K562 (cell line): ENCODE data around the gene AAGAB. TPM values are rescaled to one million over a fixed set of nuclear protein-coding genes. Genes with fewer than 3 reads are reported as not detected.

Experiments used
- ATAC-seq: fragments of 200-7000 bp; cut with Tn5 transposase; 3 replicates; pipeline ENCODE4 v1.9.1; 2020; ENCODE audit warnings: moderate library complexity
- BruUV-seq: library from RNA; stranded (reverse); fragments of 400-500 nt; replicated peaks from 2 replicates; lab custom pipeline; 2021; lab: Mats Ljungman, UMichigan
- CTCF ChIA-PET: fragments of 300-600 bp; formaldehyde crosslinking; extraction: SDS; loops from one replicate; lab custom pipeline; 2021; ENCODE audit warnings: low intra/inter-chr PET ratio; lab: Yijun Ruan, JAX
- POLR2A ChIA-PET: fragments of 300-600, 350-650 bp; sonication (Branson Sonifier 250); formaldehyde crosslinking; extraction: SDS; loops from one replicate; lab custom pipeline; 2021; ENCODE audit warnings: antibody characterized with exemption, inconsistent platforms; lab: Yijun Ruan, JAX
- DNase-seq, 4 experiments: peaks; one replicate each; pipeline versions ENCODE4 v3.0.0 to v3.0.0-alpha.2; 2011 to 2018; ENCODE audit warnings: low spot score in 3 of 4, mixed read lengths in 3 of 4; ENCODE audit errors: extremely low read depth in 1 of 4
- FAIRE-seq: peaks from 2 replicates; lab custom pipeline; 2011; peaks lifted over from hg19 to GRCh38; lab: Jason Lieb, UNC
- H2AFZ ChIP-seq: 2 replicates; pipeline ENCODE4 v1.6.0; 2011; ENCODE audit warnings: low read depth, low read length, control low read depth, inconsistent platforms
- H3K27ac ChIP-seq: fragments of 200-600 bp; 3 replicates; pipeline ENCODE4 v1.8.0; 2011; ENCODE audit warnings: low read depth, mild to moderate bottlenecking, control low read depth, inconsistent platforms, low read length, moderate library complexity, mixed read lengths; ENCODE audit errors: extremely low read depth
- H3K27me3 ChIP-seq, 2 experiments: fragments of 300-600 bp in 1 of 2; 2 replicates in 1 of 2; 3 replicates in 1 of 2; pipeline versions ENCODE4 v1.6.0 to v1.8.0; 2011; ENCODE audit warnings: inconsistent platforms in 2 of 2, low read length in 2 of 2, mild to moderate bottlenecking in 1 of 2, mixed read lengths in 1 of 2, moderate library complexity in 1 of 2; ENCODE audit not compliant: control insufficient read depth in 2 of 2, insufficient read depth in 2 of 2
- H3K36me3 ChIP-seq: fragments of 300-600 bp; 3 replicates; pipeline ENCODE4 v1.8.0; 2011; ENCODE audit warnings: mild to moderate bottlenecking, low read length, inconsistent platforms; ENCODE audit not compliant: control insufficient read depth, insufficient read depth
- H3K4me1 ChIP-seq, 2 experiments: fragments of 200-600 bp in 1 of 2; replicated peaks in 1 of 2; 2 replicates in 1 of 2; 3 replicates in 1 of 2; pipeline versions ENCODE4 v1.5.1 to v1.8.0; 2011; ENCODE audit warnings: inconsistent platforms in 2 of 2, low read length in 2 of 2, mild to moderate bottlenecking in 1 of 2, mixed read lengths in 1 of 2, moderate library complexity in 1 of 2; ENCODE audit not compliant: control insufficient read depth in 2 of 2, insufficient read depth in 2 of 2
- H3K4me2 ChIP-seq: 2 replicates; pipeline ENCODE4 v1.6.1; 2011; ENCODE audit warnings: low read length, control low read depth, inconsistent platforms, mixed read lengths; ENCODE audit not compliant: insufficient read depth
- H3K4me3 ChIP-seq: fragments of 200-600 bp; sonication (generic), shearing (Covaris generic); 2 replicates; pipeline ENCODE4 v1.5.1; 2016; ENCODE audit warnings: control low read depth, inconsistent platforms
- H3K79me2 ChIP-seq: fragments of 200-600 bp; 3 replicates; pipeline ENCODE4 v1.8.0; 2011; ENCODE audit warnings: low read length, inconsistent platforms; ENCODE audit not compliant: control insufficient read depth, insufficient read depth
- H3K9ac ChIP-seq, 2 experiments: 2 replicates each; pipeline versions ENCODE4 v1.6.0 to v1.6.1; 2011; ENCODE audit warnings: low read depth in 2 of 2, low read length in 2 of 2, control low read depth in 1 of 2, inconsistent platforms in 1 of 2, mild to moderate bottlenecking in 1 of 2, mixed read lengths in 1 of 2; ENCODE audit not compliant: insufficient read depth in 1 of 2
- H3K9me1 ChIP-seq: one replicate; pipeline ENCODE4 v1.6.0; 2011; ENCODE audit warnings: inconsistent platforms, mild to moderate bottlenecking, low read length, moderate library complexity; ENCODE audit not compliant: control insufficient read depth, insufficient read depth
- H3K9me3 ChIP-seq: replicated peaks from 2 replicates; pipeline ENCODE4 v1.5.1; 2011; ENCODE audit warnings: low read depth, low read length, inconsistent platforms; ENCODE audit not compliant: control insufficient read depth, insufficient read depth
- H4K20me1 ChIP-seq: replicated peaks from 2 replicates; pipeline ENCODE4 v1.6.1; 2011; ENCODE audit warnings: low read length, inconsistent platforms, mixed read lengths; ENCODE audit not compliant: control insufficient read depth, insufficient read depth
- ARNT ChIP-seq, 2 experiments: fragments of 450-650 bp; IDR thresholded peaks; 2 replicates each; pipeline ENCODE4 v1.6.1; 2016; ENCODE audit warnings: mild to moderate bottlenecking in 1 of 2
- FOS ChIP-seq: IDR thresholded peaks from 3 replicates; pipeline ENCODE4 v1.6.1; 2011; ENCODE audit not compliant: insufficient read length; ENCODE audit errors: extremely low read depth
- MCM5 ChIP-seq: fragments of 450-650 bp; IDR thresholded peaks from 2 replicates; pipeline ENCODE4 v1.6.1; 2016; ENCODE audit warnings: low read depth
- PTRF ChIP-seq: fragments of 450-650 bp; IDR thresholded peaks from 2 replicates; pipeline ENCODE4 v1.6.1; 2016; ENCODE audit warnings: mild to moderate bottlenecking, missing genetic modification characterization, missing compliant biosample characterization
- RB1 ChIP-seq: fragments of 450-650 bp; IDR thresholded peaks from 2 replicates; pipeline ENCODE4 v1.6.1; 2017; ENCODE audit warnings: low read depth, mild to moderate bottlenecking
- SAFB2 ChIP-seq: fragments of 200-400 bp; formaldehyde crosslinking; IDR thresholded peaks from 2 replicates; pipeline ENCODE4 v1.6.1; 2018; ENCODE audit warnings: borderline replicate concordance, low read length, low read depth, moderate library complexity; ENCODE audit not compliant: severe bottlenecking
- ZNF239 ChIP-seq: fragments of 250-450 bp; sonication (Bioruptor Pico); IDR thresholded peaks from 2 replicates; pipeline ENCODE4 v1.4.0; 2020; ENCODE audit warnings: mild to moderate bottlenecking
- ZNF778 ChIP-seq: fragments of 450-650 bp; formaldehyde crosslinking; IDR thresholded peaks from 2 replicates; pipeline ENCODE4 v1.4.0; 2020; ENCODE audit warnings: mild to moderate bottlenecking, moderate library complexity
- in situ Hi-C: fragments of 300-500 bp; cut with MboI; formaldehyde crosslinking; loops from 4 replicates; pipeline ENCODE4 v1.15.0; 2018; ENCODE audit warnings: inconsistent platforms, mixed read lengths
- intact Hi-C: fragments of 100-400 bp; cut with micrococcal nuclease; formaldehyde crosslinking; loops from 2 replicates; pipeline ENCODE4 v1.14.2; 2022
- polyA plus RNA-seq, 8 experiments: library from polyadenylated mRNA; depleted of rRNA in 4 of 8; stranded (reverse) in 5 of 8; unstranded in 3 of 8; fragments of >200 nt; fragmentation: Nextera tagmentation in 2 of 8; fragmentation: Illumina TruSeq in 1 of 8; extraction: Ambion mirVana in 2 of 8; extraction: Trizol in 1 of 8; gene quantifications; 2 replicates each; pipeline versions ENCODE4 v1.2.1 to v1.2.3, GENCODE V29; 2011 to 2014; ENCODE audit warnings: inconsistent platforms in 1 of 8, missing spikeins in 1 of 8
- total RNA-seq, 7 experiments: library from RNA; depleted of rRNA in 6 of 7; stranded (reverse); fragments of >200 nt in 6 of 7; fragmentation: Illumina TruSeq in 2 of 7; extraction: Trizol in 2 of 7; gene quantifications; 2 replicates each; pipeline versions ENCODE4 v1.2.1 to v1.2.3, GENCODE V29; 2011 to 2021; ENCODE audit warnings: low replicate concordance in 1 of 7
- TF ChIP-seq, protein P1 (sequence below), 2 experiments: fragments of 450-650 bp; IDR thresholded peaks; 2 replicates each; pipeline ENCODE4 v1.6.1; 2016; ENCODE audit warnings: mild to moderate bottlenecking in 2 of 2, borderline replicate concordance in 1 of 2, low read depth in 1 of 2, moderate library complexity in 1 of 2
- TF ChIP-seq, protein P2 (sequence below): fragments of 150-350 bp; conservative IDR thresholded peaks from 2 replicates; pipeline ENCODE4 v1.6.1; 2014; ENCODE audit warnings: low read length
- TF ChIP-seq, protein P3 (sequence below): sonication (generic); formaldehyde crosslinking; IDR thresholded peaks from 2 replicates; pipeline ENCODE4 v1.8.1; 2023; ENCODE audit warnings: mild to moderate bottlenecking, missing genetic modification reagents

Gene AAGAB
- total and polyA plus RNA-seq, 9 of the 15 experiments (the other 6 are each of a cell fraction or from before 2014, with no cell fraction given) = 17.8 to 109 (median 58.3) TPM

DNA sequence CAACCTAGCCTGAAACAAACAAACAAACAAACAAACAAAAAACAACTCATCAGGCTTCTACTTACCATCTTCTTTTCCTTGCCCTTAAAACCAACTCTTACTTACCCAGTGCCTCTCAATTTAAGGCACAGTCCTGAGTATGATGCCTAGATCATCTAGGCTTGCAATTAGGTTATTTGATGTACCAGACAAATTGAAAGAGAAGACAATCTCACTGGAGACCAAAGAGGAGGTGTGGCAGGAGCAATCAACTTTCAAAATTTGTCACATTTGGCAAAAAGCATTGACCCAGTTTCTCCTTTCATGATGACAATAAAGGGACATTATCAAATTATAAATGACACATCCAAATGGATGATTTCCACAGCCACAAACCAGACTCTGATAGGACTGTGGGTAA, 36.0 kb downstream of the AAGAB start:
- Histone ChIP-seq H3K4me3 (no peak overlapping the region), H3K27me3 (no peaks in the 10 kb centered on the region), H2AFZ (no peak overlapping the region), H3K79me2 (no peaks in the 10 kb centered on the region), H4K20me1 (no peaks in the 10 kb centered on the region), H3K4me2 (no peak overlapping the region), H3K27ac (no peak overlapping the region), H3K4me1 (no peaks in the 10 kb centered on the region), H3K9me1 (no peaks in the 10 kb centered on the region), H3K9me3 (no peaks in the 10 kb centered on the region), H3K9ac (no peak overlapping the region), H3K36me3 (peaks cover 28% of the 10 kb centered on the region)
- FAIRE-seq (no peak), ATAC-seq (no peak), DNase-seq (no peak)
- in situ Hi-C loops = no loop called here
- intact Hi-C loops = no loop called here
- ChIA-PET POLR2A (interaction anchor here (1.0 kb wide), 1 partner anchor 21 kb away, joined by 3 read pairs; no protein-coding TSS in a partner anchor), CTCF (no interaction called here)
- BruUV-seq = no TSS peak
- no peak for TF ChIP-seq ZNF239 (CRISPR knock-in tag)
- no peak for TF ChIP-seq ZNF778 (CRISPR knock-in tag)
- TF ChIP-seq, protein P1, sequence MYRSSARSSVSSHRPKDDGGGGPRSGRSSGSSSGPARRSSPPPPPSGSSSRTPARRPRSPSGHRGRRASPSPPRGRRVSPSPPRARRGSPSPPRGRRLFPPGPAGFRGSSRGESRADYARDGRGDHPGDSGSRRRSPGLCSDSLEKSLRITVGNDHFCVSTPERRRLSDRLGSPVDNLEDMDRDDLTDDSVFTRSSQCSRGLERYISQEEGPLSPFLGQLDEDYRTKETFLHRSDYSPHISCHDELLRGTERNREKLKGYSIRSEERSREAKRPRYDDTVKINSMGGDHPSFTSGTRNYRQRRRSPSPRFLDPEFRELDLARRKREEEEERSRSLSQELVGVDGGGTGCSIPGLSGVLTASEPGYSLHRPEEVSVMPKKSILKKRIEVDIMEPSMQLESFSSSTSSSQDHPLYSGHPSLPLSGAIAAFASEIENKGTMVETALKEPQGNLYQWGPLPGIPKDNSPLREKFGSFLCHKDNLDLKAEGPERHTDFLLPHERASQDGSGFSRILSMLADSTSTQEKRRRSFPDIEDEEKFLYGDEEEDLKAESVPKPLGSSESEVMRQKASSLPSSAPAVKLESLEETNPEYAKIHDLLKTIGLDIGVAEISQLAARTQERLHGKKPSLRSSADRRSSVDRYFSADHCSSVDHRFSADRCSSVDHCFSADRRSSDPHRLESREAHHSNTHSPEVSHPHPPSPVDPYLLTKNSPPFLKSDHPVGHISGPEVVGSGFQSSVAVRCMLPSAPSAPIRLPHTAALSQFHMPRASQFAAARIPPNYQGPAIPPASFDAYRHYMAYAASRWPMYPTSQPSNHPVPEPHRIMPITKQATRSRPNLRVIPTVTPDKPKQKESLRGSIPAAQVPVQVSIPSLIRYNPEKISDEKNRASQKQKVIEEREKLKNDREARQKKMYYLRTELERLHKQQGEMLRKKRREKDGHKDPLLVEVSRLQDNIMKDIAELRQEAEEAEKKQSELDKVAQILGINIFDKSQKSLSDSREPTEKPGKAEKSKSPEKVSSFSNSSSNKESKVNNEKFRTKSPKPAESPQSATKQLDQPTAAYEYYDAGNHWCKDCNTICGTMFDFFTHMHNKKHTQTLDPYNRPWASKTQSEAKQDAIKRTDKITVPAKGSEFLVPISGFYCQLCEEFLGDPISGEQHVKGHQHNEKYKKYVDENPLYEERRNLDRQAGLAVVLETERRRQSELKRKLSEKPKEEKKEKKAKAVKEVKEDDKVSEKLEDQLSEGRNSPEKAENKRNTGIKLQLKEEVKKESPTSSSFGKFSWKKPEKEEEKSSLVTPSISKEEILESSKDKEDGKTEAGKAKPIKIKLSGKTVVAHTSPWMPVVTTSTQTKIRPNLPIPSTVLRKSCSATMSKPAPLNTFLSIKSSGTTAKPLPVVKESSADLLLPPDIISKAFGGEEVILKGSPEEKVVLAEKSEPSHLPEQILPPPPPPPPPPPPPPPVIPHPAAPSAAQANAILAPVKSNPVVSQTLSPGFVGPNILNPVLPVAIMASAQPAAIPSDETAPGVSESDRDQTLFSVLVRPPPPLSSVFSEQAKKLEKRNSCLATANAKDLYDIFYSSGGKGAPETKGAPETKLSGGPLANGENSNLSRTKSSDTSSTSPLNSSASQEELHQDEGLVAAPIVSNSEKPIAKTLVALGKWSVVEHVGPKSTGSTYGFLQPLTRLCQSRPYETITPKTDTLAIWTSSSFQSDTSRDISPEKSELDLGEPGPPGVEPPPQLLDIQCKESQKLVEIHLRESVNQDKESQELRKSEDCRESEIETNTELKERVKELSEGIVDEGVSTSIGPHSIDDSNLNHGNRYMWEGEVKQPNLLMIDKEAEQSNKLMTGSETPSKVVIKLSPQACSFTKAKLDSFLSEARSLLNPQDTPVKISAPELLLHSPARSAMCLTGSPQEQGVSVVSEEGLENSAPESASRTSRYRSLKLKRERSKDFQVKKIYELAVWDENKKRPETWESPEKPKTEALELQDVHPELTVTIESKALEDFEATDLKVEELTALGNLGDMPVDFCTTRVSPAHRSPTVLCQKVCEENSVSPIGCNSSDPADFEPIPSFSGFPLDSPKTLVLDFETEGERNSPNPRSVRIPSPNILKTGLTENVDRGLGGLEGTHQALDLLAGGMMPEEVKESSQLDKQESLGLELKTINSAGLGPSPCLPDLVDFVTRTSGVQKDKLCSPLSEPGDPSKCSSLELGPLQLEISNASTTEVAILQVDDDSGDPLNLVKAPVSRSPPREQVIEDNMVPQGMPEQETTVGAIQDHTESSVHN (IDR thresholded peaks at IDR 0.05; ENCODE audit: borderline replicate concordance in 1 of 2, low read depth in 1 of 2) = no peak
- no peak for TF ChIP-seq PTRF
- no peak for TF ChIP-seq SAFB2
- no peak for TF ChIP-seq FOS
- no peak for TF ChIP-seq MCM5
- TF ChIP-seq, protein P2, sequence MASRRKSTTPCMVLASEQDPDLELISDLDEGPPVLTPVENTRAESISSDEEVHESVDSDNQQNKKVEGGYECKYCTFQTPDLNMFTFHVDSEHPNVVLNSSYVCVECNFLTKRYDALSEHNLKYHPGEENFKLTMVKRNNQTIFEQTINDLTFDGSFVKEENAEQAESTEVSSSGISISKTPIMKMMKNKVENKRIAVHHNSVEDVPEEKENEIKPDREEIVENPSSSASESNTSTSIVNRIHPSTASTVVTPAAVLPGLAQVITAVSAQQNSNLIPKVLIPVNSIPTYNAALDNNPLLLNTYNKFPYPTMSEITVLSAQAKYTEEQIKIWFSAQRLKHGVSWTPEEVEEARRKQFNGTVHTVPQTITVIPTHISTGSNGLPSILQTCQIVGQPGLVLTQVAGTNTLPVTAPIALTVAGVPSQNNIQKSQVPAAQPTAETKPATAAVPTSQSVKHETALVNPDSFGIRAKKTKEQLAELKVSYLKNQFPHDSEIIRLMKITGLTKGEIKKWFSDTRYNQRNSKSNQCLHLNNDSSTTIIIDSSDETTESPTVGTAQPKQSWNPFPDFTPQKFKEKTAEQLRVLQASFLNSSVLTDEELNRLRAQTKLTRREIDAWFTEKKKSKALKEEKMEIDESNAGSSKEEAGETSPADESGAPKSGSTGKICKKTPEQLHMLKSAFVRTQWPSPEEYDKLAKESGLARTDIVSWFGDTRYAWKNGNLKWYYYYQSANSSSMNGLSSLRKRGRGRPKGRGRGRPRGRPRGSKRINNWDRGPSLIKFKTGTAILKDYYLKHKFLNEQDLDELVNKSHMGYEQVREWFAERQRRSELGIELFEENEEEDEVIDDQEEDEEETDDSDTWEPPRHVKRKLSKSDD = no peak
- TF ChIP-seq RB1 = no peak
- TF ChIP-seq, protein P3, sequence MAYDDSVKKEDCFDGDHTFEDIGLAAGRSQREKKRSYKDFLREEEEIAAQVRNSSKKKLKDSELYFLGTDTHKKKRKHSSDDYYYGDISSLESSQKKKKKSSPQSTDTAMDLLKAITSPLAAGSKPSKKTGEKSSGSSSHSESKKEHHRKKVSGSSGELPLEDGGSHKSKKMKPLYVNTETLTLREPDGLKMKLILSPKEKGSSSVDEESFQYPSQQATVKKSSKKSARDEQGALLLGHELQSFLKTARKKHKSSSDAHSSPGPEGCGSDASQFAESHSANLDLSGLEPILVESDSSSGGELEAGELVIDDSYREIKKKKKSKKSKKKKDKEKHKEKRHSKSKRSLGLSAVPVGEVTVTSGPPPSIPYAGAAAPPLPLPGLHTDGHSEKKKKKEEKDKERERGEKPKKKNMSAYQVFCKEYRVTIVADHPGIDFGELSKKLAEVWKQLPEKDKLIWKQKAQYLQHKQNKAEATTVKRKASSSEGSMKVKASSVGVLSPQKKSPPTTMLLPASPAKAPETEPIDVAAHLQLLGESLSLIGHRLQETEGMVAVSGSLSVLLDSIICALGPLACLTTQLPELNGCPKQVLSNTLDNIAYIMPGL (CRISPR knock-in tag) = no peak
- TF ChIP-seq ARNT (IDR thresholded peaks at IDR 0.05) = no peak
